ENCODE measurements around the gene CDHR5.

Gene CDHR5

DNA sequence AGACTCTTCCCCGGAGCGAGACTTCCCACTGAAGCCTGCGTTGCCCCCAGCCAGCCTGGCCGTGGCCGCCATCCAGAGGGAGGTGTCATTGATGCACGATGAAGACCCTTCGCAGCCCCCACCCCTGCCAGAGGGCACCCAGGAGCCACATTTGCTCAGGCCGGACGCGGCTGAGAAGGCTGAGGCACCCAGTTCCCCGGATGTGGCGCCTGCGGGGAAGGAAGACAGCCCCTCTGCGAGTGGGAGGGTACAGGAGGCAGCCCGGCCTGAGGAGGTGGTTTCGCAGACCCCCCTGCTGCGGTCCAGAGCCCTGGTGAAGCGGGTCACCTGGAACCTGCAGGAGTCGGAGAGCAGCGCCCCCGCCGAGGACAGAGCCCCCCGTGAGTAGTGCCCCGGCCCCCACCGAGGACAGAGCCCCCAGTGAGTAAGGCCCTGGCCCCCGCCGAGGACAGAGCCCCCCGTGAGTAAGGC lies 15.4 kb downstream of the CDHR5 start:
- no peak for DNase-seq

DNA sequence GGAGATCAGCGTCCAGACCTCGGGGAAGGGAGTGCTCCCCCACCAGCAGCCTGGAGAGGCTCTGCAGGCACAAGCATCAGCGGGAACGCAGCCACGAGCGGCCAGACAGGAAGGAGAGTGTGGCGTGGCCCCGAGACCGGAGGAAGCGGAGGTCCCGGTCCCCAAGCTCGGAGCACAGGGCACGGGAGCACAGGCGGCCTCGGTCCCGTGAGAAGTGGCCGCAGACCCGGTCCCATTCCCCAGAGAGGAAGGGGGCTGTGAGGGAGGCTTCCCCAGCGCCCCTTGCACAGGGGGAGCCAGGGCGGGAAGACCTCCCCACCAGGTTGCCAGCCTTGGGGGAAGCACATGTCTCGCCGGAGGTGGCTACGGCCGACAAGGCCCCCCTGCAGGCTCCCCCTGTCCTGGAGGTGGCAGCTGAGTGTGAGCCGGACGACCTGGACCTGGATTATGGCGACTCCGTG lies 15.9 kb downstream of the CDHR5 start:
- no peak for DNase-seq

DNA sequence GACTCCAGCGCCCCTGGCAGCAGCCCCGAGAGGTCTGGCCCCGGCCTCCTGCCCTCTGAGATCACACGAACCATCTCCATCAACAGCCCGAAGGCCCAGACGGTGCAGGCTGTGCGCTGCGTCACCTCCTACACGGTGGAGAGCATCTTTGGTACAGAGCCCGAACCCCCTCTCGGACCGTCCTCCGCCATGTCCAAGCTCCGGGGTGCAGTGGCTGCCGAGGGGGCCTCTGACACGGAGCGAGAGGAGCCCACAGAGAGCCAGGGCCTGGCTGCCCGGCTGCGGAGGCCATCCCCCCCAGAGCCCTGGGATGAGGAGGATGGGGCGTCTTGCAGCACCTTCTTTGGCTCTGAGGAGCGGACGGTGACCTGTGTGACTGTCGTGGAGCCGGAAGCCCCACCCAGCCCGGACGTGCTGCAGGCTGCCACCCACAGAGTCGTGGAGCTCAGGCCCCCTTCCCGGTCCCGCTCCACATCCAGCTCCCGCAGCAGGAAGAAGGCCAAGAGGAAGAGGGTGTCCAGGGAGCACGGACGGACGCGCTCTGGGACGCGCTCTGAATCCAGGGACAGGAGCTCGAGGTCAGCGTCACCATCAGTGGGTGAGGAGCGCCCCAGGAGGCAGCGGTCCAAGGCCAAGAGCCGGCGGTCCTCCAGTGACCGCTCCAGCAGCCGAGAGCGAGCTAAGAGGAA lies 16.6 kb downstream of the CDHR5 start:
- DNase-seq = no peak

DNA sequence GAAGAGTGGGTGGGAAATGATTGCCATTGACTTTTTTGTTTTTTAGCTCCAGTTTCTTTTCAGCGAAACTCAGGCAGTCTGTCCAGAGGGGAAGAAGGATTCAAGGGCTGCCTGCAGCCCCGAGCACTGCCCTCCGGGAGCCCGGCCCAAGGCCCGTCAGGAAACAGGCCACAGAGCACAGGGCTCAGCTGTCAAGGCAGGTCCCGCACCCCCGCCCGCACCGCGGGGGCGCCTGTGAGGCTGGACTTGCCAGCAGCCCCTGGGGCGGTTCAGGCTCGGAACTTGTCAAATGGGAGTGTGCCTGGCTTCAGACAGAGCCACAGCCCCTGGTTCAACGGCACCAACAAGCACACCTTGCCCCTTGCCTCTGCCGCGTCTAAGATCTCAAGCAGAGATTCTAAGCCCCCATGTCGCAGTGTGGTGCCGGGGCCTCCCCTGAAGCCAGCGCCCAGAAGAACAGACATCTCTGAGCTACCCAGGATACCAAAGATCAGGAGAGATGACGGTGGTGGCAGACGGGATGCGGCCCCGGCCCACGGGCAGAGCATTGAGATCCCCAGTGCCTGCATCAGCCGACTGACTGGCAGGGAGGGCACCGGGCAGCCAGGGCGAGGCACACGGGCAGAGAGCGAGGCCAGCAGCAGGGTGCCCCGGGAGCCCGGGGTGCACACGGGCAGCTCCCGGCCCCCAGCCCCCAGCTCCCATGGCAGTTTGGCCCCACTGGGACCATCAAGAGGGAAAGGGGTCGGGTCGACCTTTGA lies 17.6 kb downstream of the CDHR5 start:
- DNase-seq = no peak

DNA sequence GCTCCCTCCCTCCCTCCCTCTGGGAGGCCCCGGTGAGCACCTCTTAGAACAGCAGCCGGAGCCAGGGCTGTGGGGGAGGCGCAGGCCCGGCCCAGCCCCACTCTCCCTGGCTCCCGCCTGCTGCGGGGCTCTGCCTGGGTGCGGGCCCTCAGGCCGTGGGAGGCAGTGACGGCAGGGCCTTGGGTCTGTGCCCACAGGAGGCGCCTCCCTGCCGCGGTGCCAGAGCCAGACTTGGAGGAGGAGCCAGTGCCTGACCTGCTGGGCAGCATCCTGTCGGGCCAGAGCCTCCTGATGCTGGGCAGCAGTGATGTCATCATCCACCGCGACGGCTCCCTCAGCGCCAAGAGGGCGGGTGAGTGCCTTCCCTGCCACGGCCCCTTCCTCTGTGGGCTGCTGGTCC lies 18.5 kb downstream of the CDHR5 start:
- peak; percentile 74 for DNase-seq

DNA sequence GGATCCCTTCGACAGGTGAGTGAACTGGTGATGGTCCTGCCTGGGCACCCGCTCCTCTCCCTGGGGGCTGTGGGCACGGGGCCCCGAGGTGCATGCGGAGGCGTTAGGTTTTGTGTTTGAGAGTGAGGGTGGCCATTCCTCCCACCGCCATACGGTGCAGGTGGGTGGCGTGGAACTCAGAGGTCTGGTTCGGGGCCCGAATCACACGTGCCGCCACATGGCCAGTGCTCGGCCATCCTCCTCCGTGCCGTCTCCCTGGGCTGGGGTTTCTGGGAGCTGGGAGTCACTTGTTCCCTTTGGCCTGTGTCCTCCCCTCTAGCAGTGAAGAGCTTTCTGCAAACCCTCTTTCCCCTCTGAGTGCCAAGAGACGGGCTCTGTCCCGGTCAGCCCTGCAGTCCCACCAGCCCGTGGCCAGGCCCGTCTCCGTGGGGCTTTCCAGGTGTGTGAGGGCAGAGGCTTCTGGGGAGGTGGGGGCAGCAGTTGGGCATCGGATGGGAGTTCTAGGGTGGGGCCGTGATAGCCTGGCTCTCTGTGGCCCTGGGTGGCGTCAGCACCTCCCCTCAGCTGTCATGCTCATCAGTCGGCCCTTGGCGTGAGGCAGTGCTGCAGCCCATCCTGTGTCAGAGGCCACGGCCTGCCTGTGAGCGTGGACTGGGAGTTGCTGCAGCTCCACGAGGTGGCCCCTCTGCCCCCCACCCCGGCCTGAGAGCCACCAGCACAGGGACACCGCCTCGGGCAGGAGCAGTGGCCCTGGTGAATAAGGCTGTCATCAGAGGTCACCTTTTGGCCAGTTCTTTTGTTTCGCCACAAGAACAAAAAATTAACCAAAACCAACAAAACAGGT lies 19.2 kb downstream of the CDHR5 start:
- no peak for DNase-seq

DNA sequence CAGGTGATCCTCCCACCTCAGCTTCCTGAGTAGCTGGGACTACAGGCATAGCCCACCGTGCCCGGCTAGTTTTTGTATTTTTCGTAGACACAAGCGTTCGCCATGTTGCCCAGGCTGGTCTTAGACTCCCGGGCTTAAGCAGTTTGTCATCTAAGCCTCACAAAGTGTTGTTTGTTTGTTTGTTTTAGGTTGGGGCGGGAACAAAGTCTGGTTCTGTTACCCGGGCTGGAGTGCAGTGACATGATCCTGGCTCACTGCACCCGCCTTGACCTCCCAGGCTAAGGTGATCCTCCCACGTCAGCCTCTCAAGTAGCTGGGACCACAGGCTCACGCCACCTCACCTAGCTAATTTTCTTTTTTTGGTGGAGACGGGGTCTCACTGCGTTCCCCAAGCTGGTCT lies 21.6 kb downstream of the CDHR5 start:
- DNase-seq = no peak

DNA sequence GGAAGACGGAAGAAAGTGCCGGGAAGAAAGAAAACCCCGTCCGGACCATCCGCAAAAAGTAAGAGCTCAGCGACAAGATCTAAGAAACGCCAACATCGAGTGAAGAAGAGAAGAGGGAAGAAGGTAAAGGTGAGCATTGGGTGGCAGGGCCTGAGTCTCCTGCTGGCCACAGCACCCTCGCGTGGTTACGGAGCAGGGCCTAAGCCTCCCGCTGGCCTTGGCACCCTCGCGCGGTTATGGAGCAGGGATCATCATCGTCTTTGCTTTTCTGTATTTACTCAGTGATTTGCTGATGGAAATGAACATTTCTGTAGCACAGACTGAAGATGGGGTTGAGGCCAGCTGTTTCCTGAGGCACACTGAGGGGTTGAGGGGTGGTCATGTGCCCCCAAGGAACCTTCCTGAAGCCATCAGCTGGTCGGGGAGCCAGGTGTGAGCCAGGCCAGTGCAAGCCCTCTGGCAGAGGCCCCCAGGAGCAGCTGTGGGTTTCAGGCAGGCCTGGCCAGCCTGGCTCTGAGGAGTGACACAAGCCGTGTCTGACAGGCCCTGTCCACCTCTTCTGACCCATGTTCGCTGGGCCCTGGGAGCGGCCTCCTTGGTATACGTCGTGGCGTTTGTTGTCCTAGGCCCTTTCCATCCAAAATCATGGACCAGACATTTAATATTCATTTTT lies 23.0 kb downstream of the CDHR5 start:
- DNase-seq = no peak

DNA sequence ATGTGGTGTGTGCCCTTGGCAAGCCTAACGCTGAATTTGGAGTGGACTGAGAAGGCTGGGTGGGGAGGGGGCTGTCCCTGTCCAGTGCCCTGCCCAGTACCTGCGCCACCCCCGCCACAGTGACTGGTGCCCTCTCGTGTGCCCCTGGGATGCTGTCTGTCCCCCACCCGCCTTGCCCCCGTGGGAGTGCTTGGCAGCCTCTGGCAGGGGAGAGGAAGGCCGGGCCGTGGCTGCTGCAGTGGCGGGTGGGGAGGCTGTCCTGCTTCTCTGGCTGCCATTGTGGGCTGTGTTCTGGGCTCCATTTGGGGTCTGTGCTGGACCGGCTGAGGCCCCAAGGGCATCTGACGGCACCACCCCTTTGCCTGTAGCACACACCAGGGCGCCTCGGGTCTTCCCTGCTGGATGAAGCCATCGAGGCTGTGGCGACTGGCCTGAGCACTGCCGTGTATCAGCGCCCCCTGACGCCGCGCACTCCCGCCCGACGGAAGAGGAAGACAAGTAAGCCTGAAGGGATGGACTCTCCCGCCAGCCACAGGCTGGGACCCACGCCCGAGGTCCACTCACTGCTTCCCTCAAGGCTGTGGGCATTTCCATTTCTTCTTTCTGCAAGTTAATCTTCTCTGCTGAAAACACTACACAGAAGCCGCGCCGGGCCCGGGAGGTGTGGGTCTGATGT lies 26.6 kb downstream of the CDHR5 start:
- DNase-seq = no peak

DNA sequence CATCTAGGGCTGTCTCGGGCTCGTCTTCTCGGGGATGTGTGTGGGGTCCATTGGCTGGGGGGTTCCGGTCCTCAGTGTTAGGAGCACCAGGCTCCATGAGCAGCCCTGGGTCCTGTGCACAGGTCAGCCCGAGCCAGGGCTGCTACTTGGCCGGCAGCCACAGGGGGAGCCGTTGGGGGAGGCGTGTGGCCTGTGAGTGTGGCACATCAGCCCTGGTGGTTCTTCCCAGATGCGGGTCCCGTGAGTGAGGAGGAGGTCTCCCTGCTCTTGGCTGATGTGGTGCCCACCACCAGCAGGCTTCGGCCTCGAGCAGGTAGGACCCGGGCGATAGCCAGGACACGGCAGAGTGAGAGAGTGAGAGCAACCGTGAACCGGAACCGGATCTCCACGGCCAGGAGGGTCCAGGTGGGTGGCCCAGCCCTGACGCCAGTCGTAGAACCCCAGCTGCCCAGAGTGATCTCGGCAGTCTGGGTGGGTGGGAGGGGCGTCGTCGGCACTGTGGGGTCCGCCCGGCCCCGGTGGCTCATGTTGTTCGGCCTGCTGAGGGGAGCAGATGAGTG lies 27.5 kb downstream of the CDHR5 start:
- DNase-seq = no peak

DNA sequence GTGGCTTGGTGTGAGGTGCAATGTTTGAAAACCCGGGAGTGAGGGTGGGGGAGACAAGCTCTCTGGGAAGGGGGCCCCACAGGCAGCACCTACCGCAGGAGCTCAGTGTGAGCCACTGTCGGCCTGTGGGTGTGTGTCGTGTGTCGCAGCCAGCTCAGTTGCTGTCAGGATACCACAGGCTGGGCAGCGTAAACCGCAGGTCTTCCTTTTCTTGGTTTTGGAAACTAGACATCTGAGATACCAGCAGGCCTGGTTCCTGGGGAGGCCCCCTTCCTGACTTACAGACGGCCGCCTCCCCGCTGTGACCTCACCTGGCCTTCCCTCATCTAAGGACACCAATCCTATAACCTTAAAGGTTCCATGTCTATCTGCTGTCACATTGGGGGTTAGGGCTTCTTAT lies 28.4 kb downstream of the CDHR5 start:
- DNase-seq = no peak

DNA sequence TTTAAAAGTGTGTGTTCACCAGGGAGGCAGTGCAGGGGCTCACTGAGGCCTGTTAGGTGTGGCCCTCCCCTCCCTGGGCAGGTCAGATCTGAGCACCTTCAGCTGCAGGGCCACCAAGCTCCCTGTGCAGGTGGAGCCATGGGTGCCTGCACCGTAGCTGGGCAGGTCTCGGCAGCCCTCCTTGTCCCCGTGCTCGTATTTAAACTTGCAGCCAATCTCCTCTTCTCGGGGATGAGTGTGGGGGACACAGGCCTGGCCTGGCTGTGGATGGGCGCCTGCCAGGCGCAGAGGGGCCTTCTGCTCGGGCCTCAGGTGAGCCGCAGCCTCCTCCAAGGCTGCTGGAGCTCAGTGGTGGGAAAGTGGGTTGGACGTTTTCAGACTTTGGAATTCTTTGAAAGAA lies 29.4 kb downstream of the CDHR5 start:
- no peak for DNase-seq

DNA sequence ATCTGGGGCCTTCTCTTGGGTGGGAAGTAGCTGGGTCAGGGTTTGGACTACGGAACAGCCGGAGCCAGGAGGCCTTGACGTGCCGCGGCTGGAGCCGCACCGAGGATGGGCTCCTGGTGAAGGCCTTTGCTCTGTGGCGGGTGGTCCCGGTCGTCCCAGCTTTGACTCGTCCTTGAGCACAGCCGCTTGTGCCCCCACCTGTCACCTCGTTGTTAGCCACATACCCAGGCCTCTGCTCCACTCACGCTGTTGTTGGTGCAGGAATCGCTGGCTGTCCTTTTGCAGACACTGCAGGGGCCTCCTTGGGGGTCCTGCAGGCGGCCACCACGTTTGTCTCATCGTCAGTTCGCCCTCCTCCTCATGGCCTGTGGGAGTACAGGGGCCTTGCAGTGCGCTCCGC lies 31.4 kb downstream of the CDHR5 start:
- DNase-seq = no peak

DNA sequence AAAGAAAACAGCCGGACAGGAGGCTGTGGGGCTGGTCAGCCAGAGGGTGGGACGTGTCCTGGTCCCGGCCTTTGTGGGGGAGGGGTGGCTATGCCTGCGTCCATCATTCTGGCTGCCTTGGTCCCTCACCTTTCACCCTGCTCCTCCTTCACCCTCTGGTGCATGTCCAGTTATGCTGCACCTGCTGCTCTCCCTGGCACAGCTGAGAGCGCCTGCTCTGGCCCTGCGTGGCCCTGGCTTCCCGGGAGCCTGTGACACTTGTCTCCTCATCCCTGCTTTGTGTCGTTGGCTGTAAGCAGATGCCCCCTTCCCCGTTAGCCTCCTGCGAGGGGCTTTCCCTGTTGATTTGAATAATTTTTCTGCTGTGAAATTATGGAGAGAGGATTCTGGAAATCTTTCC lies 31.8 kb downstream of the CDHR5 start:
- no peak for DNase-seq

DNA sequence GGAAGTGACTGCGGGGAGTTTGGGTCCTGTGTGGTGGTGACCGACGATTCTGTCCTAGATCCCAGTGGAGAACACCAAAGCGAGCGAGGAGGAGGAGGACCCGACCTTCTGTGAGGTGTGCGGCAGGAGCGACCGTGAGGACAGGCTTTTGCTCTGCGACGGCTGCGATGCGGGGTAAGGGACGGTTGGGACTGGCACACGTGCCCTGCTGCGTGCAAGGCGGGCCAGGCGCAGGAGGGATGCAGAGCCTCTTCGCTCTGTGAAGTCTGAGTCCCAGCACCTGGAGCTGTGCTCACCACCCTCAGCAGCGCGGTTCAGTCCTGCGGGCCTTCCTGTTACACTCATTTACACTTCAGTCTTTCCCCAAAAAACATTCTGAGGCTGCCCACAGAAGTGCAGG lies 32.3 kb downstream of the CDHR5 start:
- no peak for DNase-seq

DNA sequence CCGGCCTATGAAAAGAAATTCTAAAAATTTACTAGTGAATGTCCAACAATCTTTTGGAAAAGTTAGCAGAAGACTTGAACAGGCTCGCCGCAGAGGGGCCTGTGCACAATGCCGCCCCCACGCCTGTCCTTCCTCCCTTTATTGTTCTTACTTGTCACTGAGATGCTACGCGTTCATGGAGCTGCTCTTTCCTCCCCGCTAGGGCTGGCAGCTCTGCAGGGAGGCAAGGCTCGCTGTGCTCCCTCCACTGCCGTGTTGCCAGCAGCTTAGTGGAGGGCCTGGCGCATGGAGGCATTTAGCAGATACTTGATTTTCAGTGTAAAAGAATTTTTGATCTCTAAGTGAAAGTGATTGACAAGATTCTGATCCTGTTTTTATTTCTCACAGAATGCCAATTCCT lies 33.8 kb downstream of the CDHR5 start:
- DNase-seq = no peak

DNA sequence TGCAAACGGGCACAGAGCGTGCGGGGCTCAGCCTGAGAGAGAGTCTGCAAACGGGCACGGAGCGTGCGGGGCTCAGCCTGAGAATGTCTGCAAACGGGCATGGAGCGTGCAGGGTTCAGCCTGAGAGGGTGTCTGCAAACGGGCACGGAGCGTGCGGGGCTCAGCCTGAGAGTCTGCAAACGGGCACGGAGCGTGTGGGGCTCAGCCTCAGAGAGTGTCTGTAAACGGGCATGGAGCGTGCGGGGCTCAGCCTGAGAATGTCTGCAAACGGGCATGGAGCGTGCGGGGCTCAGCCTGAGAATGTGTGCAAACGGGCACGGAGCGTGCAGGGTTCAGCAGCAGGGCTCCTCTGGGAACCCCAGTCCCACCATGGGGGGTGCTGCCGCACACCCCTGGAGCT lies 35.0 kb downstream of the CDHR5 start:
- no peak for DNase-seq

DNA sequence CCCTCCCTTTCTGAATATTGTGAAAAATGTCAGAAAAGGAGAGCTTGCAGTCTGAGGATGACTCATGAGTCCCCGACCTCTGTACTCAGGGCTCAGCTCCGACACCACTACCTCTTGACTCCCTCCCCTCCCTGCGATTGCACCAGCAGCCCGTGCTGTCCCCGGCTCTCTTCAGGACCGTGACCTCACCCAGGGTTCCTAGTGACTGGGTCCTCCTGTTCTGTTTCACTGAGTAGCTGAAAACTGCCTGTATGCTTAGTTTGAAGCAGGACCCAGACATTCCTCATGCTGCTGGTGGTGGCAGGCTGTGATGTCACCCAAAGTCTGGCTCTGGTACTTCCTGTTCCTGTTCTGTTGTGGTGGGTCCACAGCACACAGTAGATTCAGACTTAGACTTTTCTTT lies 36.8 kb downstream of the CDHR5 start:
- no peak for DNase-seq

DNA sequence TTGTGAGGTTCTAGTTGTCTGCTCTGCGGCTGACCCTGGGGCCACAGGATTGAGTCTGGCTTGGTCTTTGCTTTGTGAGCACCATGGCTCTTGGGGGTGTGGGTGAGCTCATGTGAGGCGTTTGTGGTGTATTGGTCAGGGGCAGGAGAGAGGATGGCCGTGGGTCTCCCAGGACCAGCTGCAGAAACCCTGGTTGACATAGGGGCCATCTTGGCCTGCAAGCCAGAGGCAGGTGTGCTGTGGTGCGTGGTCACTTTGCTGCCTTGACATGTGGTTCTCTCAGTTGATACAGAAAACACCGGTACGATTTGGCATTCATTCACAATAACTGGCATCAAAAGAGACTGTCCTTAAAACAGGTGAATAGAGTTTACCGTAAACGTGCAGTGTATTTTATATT lies 37.2 kb downstream of the CDHR5 start:
- no peak for DNase-seq

DNA sequence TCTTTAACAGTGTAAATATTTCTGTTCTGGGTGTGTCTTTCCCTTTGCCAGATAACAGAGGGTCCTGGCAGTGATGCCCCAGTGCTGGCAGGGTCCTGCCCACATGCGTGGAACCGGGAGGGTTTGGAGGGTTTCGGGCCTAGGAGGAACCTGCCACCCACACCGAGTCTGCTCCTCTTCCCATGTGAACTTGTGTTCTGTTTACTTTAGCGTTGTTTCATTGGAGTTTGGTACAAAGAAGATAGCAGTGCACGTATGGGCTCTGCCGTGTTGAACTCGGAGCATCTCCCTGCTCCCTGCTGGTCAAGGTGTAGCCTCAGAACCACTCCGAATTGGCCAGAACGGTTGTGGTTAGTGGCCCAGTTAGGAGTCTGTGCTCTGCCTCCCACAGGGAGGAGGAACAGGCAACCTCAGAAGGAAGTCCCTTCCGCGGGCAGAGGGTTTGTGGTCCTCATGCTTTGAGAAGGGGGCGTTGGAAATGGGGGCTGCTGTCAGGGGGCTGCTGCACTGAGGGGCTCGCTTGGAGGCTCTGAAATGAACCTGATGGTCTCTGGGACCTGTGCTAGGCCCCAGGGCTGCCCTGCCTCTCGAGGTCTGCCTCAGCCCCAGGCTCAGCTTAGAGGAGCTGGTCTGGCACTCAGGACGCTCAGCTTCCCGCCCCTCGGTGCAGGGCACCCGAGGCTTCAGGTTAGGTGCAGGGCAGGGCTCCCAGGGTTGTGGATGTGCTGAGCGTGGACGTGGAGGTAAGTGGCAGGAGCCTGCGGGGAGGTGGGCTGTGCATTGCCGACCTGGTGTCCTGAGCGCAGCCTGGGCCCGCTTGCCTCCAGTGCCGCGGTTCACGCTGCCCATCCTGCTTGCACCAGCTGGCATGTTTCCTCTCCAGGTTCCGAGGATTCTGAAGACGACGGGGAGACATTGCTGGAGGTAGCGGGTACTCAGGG lies 38.1 kb downstream of the CDHR5 start:
- DNase-seq = no peak

DNA sequence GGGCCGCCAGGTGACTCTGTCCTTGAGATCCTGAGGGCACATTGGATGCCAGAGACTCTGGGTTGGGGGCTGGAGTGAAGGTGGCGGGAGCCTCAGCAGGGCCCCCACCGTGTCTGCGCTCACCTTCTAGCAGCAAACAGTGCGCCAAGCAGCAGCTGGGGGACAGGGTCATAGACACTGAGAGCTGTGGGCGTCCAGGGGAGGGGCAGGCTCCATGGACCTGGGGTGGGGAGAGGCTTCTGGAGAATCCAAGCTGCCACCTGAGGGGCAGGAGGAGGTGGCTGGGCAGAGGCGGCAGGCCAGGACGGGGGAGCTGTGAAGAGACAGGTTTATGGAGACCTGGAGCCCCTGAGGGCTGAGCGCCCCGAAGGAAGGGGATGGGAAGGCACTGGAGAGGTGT lies 40.5 kb downstream of the CDHR5 start:
- DNase-seq = no peak
